ENCODE results near the gene AMBRA1.
A peak's percentile ranks its signal among the peaks of the same experiment; 100 is the strongest.

The AMBRA1 gene

DNA sequence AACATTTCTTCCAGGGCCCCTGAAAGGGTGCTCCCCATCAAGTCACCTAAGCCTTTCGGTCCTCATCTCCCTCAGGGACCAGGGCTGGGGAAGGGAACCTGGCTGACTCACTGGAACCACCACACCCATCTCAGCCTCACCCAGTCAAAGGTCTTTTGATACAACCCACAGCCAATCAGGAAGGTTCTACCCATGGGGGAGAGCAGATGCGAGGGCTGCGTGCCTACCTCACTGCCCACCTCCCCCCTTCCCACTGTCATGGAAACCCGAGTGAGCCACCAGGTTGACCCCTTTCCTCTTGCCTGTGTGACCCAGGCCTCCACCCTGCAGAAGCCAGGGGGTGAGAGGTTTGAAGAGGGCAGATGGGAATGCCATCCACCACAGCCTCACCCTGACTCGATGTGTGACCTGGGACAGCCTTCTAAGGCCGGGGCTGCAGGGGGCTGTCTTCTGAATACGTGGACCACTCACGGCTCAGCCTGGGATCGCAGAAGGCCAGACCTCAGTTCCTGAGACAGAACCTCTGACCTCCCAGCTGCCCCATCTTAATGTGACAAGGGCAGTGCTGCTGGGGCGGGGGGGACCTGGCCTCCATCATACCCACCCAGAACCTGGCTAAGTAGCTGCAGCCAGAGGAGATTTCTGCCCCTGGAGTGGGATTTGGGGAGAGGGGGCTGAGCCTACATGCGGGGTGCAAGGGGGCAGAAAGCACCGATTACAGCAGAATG lies 209.7 kb downstream of the AMBRA1 start:
- TF ChIP-seq ZFP30 (CRISPR knock-in tag; IDR thresholded peaks at IDR 0.05) (0 out of 2 replicates have a peak, but pooled peaks have one; percentile 5), ZFP3 (CRISPR knock-in tag; IDR thresholded peaks at IDR 0.05) (no peak), ARNTL (CRISPR knock-in tag; IDR thresholded peaks at IDR 0.05; ENCODE audit: borderline replicate concordance, low read depth) (no peak), PPARA (CRISPR knock-in tag; IDR thresholded peaks at IDR 0.05; ENCODE audit: borderline replicate concordance) (no peak)
- no peak for ATAC-seq

DNA sequence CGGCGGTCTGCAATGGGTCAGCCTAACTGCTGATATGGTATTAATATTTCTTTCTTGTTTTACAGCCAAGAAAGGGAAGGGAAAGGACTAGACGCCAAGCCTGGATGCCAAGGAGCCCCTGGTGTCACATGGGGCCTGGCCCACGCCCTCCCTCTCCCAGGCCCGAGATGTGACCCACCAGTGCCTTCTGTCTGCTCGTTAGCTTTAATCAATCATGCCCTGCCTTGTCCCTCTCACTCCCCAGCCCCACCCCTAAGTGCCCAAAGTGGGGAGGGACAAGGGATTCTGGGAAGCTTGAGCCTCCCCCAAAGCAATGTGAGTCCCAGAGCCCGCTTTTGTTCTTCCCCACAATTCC lies 210.4 kb downstream of the AMBRA1 start:
- no peak for ATAC-seq
- TF ChIP-seq ESRRG (CRISPR knock-in tag; IDR thresholded peaks at IDR 0.05) = no peak
- TF ChIP-seq OSR1 (CRISPR knock-in tag; IDR thresholded peaks at IDR 0.05) = no peak
- no peak for TF ChIP-seq ZFP30 (CRISPR knock-in tag; IDR thresholded peaks at IDR 0.05)
- no peak for TF ChIP-seq ZFP3 (CRISPR knock-in tag; IDR thresholded peaks at IDR 0.05)
- TF ChIP-seq, protein P1, sequence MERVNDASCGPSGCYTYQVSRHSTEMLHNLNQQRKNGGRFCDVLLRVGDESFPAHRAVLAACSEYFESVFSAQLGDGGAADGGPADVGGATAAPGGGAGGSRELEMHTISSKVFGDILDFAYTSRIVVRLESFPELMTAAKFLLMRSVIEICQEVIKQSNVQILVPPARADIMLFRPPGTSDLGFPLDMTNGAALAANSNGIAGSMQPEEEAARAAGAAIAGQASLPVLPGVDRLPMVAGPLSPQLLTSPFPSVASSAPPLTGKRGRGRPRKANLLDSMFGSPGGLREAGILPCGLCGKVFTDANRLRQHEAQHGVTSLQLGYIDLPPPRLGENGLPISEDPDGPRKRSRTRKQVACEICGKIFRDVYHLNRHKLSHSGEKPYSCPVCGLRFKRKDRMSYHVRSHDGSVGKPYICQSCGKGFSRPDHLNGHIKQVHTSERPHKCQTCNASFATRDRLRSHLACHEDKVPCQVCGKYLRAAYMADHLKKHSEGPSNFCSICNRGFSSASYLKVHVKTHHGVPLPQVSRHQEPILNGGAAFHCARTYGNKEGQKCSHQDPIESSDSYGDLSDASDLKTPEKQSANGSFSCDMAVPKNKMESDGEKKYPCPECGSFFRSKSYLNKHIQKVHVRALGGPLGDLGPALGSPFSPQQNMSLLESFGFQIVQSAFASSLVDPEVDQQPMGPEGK (CRISPR knock-in tag; IDR thresholded peaks at IDR 0.05; ENCODE audit: borderline replicate concordance) = no peak
- TF ChIP-seq ISL1 (CRISPR knock-in tag; IDR thresholded peaks at IDR 0.05) = no peak

DNA sequence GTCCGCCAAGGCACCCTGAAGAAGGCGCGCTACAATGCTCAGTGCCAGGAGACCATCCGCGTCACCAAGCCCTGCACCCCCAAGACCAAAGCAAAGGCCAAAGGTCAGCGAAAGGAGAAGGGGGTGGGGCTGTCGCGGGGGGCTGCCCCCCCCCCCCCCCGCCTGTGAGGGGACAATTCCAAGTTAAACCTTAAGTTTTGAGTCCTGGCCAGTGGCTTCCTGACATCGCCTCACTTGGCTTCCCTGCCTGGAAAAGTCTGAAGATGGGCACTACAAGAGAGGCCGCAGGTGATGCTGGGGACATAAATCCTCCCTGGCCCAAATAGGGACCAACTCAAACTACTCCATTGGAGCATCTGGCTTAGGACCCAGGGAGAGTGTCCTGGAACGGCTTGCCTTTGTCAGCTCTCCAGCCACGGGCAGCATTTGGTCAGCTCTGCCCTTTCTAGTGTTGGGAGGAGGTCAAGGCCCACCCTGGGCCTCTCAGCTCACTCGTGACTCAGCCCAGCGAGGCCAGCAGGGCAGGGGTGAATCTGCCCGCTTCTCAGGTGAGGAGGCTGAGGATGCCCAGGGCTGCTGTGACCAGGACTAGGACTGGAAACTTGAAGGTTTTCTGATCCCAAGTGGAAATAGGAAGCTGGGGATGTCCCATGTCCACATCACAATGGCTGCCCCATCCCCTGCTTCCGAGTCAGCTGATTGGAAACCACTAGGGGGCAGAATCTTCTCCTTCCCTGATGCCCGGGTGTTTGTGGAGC lies 211.0 kb downstream of the AMBRA1 start:
- peak; percentile 27 for ATAC-seq
- no peak for TF ChIP-seq ZC3H10 (CRISPR knock-in tag; IDR thresholded peaks at IDR 0.05)
- TF ChIP-seq, protein P2, sequence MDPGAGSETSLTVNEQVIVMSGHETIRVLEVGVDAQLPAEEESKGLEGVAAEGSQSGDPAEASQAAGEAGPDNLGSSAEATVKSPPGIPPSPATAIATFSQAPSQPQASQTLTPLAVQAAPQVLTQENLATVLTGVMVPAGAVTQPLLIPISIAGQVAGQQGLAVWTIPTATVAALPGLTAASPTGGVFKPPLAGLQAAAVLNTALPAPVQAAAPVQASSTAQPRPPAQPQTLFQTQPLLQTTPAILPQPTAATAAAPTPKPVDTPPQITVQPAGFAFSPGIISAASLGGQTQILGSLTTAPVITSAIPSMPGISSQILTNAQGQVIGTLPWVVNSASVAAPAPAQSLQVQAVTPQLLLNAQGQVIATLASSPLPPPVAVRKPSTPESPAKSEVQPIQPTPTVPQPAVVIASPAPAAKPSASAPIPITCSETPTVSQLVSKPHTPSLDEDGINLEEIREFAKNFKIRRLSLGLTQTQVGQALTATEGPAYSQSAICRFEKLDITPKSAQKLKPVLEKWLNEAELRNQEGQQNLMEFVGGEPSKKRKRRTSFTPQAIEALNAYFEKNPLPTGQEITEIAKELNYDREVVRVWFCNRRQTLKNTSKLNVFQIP (CRISPR knock-in tag; IDR thresholded peaks at IDR 0.05; ENCODE audit: borderline replicate concordance, low read depth) = no peak
- TF ChIP-seq PPARA (CRISPR knock-in tag; IDR thresholded peaks at IDR 0.05; ENCODE audit: borderline replicate concordance) = no peak
- TF ChIP-seq ZNF70 (CRISPR knock-in tag; IDR thresholded peaks at IDR 0.05) = no peak
- TF ChIP-seq, protein P3, sequence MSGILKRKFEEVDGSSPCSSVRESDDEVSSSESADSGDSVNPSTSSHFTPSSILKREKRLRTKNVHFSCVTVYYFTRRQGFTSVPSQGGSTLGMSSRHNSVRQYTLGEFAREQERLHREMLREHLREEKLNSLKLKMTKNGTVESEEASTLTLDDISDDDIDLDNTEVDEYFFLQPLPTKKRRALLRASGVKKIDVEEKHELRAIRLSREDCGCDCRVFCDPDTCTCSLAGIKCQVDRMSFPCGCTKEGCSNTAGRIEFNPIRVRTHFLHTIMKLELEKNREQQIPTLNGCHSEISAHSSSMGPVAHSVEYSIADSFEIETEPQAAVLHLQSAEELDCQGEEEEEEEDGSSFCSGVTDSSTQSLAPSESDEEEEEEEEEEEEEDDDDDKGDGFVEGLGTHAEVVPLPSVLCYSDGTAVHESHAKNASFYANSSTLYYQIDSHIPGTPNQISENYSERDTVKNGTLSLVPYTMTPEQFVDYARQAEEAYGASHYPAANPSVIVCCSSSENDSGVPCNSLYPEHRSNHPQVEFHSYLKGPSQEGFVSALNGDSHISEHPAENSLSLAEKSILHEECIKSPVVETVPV (CRISPR knock-in tag; IDR thresholded peaks at IDR 0.05) = no peak
- TF ChIP-seq OSR1 (CRISPR knock-in tag; IDR thresholded peaks at IDR 0.05) = no peak
- no peak for TF ChIP-seq ISL1 (CRISPR knock-in tag; IDR thresholded peaks at IDR 0.05)
- TF ChIP-seq, protein P4, sequence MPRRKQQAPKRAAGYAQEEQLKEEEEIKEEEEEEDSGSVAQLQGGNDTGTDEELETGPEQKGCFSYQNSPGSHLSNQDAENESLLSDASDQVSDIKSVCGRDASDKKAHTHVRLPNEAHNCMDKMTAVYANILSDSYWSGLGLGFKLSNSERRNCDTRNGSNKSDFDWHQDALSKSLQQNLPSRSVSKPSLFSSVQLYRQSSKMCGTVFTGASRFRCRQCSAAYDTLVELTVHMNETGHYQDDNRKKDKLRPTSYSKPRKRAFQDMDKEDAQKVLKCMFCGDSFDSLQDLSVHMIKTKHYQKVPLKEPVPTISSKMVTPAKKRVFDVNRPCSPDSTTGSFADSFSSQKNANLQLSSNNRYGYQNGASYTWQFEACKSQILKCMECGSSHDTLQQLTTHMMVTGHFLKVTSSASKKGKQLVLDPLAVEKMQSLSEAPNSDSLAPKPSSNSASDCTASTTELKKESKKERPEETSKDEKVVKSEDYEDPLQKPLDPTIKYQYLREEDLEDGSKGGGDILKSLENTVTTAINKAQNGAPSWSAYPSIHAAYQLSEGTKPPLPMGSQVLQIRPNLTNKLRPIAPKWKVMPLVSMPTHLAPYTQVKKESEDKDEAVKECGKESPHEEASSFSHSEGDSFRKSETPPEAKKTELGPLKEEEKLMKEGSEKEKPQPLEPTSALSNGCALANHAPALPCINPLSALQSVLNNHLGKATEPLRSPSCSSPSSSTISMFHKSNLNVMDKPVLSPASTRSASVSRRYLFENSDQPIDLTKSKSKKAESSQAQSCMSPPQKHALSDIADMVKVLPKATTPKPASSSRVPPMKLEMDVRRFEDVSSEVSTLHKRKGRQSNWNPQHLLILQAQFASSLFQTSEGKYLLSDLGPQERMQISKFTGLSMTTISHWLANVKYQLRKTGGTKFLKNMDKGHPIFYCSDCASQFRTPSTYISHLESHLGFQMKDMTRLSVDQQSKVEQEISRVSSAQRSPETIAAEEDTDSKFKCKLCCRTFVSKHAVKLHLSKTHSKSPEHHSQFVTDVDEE (CRISPR knock-in tag; IDR thresholded peaks at IDR 0.05) = no peak

DNA sequence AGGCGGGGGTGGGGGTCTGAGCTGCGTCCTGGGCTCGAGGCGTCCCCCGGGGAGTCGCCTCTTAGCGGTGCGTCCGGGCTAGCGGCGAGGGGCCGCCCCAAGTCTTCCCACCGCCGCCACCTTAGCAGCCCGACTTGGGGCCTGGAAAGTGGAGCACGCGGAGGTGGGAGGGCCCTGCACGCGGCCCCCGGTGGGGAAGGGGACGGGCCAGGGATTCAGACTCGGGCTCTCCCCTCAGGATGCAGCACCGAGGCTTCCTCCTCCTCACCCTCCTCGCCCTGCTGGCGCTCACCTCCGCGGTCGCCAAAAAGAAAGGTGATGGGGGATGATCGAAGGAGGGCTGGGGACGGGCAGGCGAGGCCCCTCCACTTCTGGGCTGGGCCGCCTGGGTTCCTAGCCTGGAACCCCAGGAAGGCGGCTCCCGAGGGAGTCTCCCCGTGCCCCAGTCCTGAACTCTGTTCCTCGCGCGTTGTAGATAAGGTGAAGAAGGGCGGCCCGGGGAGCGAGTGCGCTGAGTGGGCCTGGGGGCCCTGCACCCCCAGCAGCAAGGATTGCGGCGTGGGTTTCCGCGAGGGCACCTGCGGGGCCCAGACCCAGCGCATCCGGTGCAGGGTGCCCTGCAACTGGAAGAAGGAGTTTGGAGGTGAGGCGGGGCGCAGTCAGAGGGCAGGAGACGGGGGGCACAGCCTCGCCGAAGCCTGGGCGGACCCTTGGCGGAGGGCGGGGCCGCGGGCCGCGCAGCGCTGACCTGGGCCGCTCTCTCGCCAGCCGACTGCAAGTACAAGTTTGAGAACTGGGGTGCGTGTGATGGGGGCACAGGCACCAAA lies 211.8 kb downstream of the AMBRA1 start:
- ATAC-seq = peak; percentile 28
- TF ChIP-seq BACH2 (CRISPR knock-in tag; IDR thresholded peaks at IDR 0.05; ENCODE audit: borderline replicate concordance) (no peak), RARB (CRISPR knock-in tag; IDR thresholded peaks at IDR 0.05) (no peak), SNAI2 (CRISPR knock-in tag; IDR thresholded peaks at IDR 0.05) (0 out of 2 replicates have a peak, but pooled peaks have one; percentile 43), ZFP30 (CRISPR knock-in tag; IDR thresholded peaks at IDR 0.05) (0 out of 2 replicates have a peak, but pooled peaks have one; percentile 37), ESRRG (CRISPR knock-in tag; IDR thresholded peaks at IDR 0.05) (0 out of 2 replicates have a peak, but pooled peaks have one; percentile 8)

Measured in SK-N-SH treated with all-trans-retinoic acid at 6 μM for 48 hours (cell line).